ENCODE measurements around the gene LRFN2.

Gene LRFN2

DNA sequence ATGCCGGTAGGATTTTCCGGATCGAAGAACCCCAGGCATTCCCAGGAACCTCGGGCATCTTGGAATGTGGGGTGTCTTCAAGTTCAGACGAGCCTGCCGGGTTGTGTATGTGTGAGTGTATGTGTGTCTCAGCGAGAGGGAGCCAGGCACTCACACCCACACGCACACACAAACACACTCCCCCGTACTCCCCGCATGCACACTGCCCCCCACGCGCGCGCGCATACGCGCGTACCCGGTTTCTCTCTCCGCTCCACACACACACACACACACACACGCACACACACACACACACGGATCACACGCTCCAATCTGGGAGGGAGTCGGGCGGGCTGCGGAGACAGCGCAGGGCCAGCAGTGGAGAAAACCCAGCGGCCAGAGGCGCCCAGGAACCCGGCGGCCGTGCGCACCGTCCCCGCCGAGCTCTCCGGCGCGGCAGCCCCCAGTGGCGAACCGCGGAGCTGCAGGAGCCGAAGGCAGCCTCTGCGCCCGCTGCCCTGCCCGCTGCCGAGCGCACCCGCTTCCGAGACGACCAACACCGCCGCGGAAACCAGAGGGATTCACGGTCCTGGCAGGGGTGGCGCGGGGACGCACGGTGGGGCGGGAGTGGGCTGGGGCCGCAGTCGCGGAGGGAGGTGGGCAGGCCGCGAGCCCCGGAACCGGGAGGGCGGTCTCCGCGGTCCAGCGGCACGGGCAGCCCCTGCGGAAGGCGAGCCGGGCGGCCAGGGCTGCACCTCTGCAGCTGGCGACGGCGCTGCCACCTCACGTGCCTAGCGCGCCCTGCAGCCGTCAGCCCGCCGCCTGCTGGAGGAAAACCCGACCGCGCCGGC lies at the start of gene LRFN2:
Gene LRFN2 (minus strand): TSS at position 125 of the 830 bp plus-strand sequence.
- peak; percentile 50 for DNase-seq

DNA sequence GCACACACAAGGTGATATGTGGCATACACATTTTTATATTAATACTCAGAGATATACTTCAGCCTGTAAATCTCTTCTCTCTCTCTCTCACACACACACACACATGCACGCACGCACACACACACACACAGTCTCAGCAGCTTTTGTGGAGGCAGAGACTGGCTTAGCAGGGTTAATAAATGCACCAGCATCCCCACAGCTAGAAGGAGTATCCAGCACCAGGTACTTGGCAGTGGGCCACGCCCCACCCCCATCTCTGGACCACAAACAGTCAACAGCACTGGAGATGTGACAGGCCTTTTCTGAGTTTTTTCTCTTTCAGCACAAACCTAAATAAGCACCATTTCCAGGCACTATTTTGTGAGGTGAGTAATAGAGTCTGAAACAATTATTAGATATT lies 47.3 kb upstream of the LRFN2 start:
- DNase-seq = no peak

DNA sequence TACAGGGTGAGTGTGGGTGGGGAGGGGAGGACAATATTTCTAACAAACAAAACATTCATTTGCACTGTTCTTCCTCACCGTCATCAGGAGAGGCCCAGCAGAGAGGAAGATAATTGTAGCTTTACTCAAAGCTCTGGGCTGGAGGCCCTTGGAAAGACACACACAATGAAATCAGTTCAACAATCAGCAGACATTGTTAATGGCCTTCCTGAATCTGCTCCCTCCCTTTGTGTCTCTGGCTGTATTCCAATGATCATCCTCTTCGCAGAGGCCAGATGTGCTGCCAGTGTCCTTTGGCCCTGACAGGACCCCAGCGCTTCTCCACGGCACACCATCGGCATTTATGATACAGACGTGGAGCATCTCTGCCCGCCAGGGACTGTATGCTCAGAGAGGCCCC lies 44.6 kb upstream of the LRFN2 start:
- no peak for DNase-seq

DNA sequence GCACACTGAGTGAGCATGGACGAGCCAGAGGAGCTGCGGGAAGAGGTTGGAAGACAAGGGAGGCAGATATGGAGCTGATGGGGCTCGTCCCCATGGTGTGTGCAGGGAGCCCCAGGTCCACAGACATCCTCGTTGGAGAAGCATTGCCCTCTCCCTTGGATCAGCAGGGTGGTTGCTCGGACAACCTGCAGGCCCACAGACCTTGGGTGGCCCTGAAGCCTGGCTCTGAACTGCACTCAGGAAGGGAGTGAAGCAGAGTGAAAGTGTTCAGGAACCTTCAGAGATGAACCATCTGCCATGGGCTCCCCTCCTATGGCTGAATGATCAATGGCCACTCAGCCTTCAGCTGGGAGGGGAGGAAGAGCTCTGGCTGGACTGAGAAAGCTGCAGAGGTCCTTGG lies 43.3 kb upstream of the LRFN2 start:
- no peak for DNase-seq

DNA sequence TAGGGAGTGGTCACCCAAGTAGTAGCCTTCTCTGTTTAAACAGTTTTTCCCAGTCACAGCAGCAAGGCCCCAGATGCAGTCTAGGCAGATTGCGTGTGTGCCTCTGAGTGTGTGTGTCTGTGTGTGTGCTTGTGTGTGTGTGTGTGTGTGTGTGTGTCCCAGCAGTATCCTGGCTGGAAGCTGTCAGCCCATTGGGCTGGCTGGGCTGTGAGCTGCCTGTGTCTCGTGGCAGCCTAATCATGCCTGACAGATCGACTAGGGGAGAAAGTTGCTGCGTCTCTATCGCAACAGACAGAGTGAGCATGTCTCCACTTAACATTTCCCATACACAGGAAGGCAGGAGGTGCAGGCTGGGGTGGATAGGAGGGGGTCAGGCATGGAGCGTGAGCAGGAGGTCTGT lies 42.9 kb upstream of the LRFN2 start:
- no peak for DNase-seq

DNA sequence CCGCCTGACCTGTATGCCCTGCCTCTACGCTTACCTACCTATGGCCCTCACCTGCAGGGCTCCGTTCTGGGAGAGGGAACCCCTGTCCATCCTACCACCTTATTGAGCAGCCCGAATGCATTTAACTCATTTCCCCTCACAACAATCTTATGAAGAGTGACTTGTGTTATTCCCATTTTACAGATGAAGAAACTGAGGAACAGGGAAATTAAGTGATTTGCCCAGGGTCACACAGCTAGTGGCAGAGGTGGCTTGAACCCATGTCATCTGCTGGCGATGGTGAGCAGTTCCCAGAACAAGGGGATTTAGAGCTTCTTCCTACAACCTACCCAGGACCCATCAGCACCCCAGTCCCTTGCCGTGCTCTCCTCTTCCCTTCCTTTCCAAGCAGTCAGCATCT lies 42.3 kb upstream of the LRFN2 start:
- DNase-seq = no peak

DNA sequence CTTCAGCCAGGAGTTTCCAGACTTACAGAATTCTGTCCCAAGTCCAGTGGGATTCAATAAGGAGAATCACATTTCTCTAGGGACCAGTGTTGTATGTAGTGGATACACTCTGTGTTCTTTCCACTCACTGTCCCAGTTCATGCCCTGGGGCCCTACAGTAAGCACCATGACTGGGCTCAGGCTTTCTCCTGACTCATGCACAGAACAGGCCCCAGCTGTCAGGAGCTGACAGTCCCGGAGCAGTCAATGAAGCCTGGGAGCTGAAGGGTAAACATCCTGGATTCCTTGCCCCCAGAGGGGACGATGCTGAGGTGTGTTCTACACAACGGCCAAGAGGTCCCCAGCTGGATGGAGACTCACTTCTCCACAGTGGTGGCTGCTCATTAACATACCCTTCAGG lies 40.2 kb upstream of the LRFN2 start:
- DNase-seq = no peak

DNA sequence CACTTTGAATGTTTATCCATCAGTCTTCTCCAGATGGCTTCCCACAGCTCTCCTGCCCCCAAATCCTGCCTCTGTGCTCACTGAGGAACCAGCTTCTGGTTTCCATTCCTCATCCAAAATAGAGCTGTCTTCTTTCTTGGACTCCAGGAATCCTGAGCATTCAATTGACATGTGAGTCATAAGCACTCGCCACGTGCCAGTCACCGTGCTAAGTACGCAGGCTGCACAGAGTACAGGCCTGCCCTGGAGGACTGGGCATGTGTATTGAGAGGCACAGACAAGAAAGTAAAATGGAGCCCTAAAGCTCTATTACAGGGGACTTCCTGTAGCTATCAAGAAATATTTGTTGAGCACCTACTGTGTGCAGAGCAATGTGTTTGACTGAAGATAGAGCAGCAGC lies 39.7 kb upstream of the LRFN2 start:
- DNase-seq = no peak

DNA sequence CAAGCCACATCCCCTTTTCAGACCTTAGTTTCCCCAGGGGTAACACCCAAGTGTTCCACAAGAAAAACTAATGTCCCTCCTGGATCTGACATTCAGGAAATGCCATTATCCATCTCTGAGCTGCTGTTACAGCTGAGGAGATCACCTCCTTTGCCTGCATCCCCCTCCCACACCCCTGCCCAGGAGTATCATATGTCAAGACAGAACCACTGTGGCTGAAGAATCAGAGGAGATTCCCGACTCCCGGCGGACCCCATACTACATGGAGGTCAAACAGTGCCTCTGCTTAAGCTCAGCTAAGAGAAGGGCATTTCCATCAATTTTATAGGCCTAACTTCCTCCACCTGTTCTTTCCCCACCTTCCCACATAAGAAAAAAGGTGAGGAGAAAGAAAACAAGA lies 36.8 kb upstream of the LRFN2 start:
- no peak for DNase-seq

DNA sequence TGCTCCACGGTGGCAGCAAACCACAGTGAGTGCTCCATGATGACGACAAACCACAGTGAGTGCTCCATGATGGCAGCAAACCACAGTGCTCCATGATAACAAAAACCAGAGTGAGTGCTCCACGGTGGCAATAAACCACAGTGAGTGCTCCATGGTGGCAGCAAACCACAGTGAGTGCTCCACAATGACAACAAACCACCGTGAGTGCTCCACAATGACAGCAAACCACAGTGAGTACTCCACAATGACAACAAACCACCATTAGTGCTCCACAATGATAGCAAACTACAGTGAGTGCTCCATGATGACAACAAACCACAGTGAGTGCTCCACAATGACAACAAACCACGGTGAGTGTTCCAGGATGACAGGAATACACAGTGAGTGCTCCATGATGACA lies 36.0 kb upstream of the LRFN2 start:
- no peak for DNase-seq

DNA sequence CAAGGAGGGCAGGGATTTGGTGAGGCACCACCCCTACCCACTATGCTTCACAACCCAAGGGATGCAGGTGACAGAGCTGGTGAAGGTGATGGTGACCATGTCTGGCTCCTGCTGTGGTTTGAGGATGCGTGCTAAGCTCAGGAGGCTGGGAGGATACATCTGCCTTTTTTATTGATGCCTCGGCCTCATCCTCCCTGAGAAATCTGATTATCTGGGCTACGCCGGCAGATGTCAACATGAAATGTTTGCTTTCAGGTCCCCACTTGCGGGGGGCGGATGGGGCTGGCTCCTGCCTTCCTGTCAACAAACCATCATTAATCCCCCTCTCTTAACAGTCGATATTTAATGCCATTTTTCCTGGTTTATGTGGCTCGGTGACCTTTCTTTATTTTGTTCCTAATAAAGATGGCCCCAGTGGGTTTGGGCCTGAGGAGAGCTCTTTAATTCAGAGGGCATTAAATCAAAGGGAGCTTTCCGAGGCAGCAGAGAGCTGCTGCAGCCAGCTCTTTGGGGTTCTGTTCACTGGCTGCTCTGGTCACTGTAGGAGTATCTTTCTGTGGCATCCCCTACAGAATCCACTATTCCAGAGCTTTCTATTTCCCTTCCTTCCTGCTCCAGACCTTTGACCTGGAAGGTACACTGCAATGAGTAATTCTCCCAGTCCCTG lies 33.5 kb upstream of the LRFN2 start:
- DNase-seq = no peak

DNA sequence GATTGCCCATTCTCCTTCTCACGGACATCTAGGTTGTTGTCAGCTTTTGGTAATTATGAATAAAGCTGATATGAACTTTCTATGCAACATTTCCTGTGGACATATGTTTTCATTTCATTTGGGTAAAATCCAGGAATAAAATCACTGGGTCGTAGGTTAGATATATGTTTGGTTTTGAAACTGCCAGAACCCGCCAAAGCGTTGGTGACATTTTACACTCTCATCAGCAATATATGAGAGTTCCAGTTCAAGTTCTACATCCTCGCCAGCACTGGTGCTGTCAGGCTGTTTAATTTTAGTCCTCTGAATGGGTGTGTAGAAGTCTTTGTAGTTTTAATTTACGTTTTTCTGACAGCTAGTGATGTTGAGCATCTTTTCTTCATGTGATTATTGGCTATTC lies 27.5 kb upstream of the LRFN2 start:
- no peak for DNase-seq

DNA sequence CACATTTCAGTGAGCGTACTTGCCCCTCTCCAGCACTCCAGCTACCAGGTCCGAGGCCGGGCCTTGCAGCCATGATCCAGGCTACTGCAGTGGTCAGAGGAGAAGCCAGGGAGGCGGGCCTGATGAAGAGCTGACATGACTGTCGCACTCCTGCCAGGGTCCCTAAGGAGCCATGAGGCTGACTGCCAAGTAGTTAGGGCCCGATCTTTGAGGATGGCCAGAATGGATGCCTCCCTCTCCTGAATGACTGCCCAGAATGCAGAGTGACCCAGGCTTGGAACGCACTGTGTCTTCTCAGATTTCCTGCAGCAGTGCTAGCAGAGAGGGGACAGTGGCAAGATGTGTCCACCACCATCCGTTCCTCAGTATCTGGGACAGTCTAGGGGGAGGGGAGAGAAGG lies 24.7 kb upstream of the LRFN2 start:
- DNase-seq = no peak

DNA sequence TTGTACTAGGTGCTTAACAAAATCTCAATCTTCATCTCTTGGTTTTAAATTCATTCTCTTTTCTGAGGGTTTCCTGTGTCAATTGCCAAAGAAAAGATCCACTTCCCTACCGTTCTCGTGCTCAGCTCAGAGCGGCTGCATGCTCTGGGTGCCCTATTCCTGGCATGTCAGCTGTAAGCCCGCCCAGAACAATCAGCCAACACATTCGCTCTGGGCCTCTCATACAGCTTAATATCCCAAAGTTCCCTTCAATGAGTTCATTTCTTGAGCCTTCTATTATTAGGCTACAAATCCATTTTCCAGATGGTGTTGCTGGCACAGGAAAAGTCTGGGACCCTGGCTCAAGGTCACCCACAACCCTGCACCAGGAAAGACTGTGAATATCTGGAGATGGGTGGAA lies 24.3 kb upstream of the LRFN2 start:
- DNase-seq = no peak

DNA sequence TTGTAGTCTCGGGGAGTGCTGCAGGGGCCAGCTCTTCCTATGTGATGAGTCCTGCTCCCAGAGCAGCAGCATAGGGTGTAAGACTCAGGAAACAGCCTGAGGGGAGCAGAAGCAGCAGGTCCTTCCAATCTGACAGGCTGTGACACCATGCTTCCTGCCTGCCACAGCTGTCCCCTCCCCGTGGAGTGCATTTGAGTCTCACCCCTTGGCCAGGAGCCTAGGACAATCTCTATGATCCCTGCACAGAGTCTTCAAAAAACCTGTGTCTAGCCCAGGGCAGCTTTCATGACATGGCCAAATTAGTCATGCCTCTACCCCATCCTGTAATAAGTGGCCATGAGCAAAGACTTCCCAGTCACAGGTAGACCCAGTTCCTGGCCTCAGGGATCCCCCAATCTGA lies 23.1 kb upstream of the LRFN2 start:
- no peak for DNase-seq

DNA sequence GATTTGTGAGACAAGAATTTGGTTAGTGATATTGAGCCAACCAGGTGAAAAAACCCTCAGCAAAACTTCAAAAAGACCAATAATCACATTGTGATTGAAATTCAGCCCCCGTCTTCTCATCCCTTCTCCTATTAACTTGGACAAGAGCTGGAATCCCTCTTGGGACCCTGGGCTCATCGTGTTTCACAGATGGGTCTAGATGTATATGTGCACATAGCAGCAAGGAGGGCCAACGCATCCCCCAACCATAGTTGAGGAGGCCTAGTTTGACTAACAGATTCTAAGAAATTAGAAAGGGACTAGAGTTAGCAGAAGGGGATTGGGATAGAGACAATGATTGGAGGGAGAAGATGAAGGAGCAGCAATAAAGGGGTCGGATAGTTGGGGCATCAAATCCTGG lies 19.8 kb upstream of the LRFN2 start:
- no peak for DNase-seq

DNA sequence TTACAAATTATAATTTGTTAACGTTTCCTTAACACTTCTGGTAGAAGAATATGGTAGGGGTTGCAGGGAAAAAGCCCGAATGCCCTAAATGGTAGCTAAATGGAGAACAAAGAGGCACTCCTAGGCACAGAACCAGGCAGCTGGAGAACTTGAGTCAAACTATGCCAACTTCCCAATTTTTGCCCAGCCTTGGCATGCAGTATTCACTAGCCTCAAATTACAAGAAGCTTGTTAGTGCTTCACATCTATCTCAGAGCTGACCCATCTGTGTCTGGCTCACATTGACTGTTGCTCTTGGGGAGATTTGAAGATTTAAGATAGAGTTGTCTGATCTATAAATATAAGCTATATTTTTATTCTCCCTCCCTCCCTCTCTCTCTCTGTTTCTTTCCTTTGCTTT lies 19.4 kb upstream of the LRFN2 start:
- no peak for DNase-seq

DNA sequence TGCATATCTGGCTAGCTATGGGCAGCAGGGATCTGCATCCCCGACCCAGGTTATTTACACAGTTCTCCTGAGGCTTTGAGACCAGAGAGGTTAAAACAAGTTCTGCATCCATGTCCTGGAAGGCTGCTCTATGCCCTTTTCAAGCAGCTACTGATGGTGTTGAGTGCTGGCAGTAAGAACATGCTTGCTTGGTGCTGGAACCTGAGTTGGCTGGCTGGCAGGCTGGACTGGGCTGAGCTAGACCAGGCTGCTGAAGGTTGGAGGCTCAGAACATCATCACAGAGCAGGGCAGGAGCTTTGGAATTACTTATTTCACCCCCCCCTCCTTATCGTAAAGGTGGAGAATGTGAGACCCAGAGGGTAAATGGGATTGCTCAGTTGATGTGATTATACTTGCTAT lies 16.9 kb upstream of the LRFN2 start:
- no peak for DNase-seq

DNA sequence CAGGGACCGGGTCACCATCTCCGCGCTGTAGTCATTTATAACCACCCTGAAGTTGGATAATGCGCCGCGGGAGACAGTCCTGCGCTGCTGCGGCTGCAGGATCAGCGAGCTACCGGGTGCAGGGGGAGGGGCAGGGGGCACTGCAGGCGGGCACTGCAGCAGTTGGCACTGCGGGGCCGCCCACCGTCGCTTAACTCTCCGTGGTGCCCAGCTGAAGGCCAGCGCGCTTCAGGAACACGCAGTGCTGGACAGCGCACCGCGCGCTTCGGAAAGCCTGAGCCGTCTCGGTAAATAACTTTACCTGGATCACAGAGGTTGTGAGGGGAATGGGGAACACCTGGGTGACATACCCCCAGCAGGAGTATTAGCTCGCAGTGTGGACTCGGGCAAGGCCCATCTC lies 12.4 kb upstream of the LRFN2 start:
- no peak for DNase-seq

DNA sequence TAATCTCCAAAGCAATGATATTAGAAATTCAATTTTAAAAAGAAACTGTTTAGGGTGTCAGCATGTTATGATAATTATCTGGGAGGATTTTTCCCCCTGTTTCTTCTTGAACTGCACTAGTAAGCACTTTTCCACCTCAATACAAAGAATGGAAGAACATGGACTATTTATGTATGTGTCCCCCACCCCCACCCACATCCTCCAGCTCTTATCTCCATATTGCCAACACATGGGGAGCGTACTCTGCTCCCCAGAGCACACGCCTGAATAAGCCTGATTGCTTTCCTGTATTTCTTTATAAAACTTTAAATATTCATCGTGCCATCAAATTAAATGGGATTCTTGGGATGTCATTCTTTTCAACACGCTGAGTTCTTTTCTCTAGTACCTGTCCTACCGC lies 11.4 kb upstream of the LRFN2 start:
- no peak for DNase-seq

DNA sequence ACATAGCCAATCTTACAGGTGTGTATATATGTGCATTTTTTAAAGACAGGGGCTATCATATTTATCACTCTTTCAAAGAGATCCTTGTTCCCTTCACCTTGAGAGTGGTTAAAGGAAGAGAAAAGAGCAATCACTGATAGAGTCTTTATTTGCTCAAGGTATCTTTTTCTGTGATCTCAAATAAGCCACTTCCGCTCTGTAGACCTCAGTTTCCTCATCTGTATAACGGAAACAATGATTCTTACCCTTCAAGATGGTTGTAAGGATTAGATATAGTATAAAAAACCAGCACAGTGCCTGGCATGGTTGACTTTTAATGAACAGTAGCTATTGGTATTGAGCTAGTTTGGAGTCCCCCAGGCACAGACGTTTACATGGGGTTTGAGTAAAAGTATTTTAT lies 10.1 kb upstream of the LRFN2 start:
- DNase-seq = no peak

DNA sequence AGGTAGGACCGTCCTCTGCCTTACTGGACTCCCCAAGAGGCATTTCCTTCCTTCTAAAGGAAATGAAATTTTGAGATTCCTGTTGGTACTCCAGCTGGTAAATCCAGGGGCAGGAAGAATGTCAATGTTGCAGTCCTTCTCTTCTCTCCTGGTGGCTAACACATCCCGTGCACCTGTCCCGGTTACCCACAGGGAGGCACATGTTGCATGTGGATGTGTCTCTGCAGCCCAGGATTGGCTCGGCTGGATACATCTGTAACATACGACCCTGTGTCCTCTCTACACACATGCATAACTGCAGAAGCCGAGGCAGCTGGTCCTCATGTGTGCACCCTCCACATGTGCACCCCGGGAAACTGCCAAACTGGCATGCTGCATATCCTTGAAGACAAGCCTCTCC lies 1.3 kb upstream of the LRFN2 start:
- DNase-seq = no peak

DNA sequence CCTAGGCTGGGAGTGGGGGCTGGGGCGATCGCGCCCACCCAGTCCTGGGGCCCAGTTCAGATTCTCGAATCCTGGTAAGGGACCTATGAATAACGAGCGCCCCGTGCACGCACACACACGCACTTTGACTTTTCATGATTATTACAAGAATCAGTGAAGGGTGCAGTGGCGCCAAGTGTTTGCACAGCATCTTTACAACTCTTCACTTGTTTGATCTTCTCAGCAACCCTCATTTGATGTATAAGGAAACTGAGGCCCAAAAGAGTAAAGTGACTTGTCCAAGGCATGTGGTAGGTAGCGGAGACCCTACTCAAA lies 863 bp upstream of the LRFN2 start:
- no peak for DNase-seq

DNA sequence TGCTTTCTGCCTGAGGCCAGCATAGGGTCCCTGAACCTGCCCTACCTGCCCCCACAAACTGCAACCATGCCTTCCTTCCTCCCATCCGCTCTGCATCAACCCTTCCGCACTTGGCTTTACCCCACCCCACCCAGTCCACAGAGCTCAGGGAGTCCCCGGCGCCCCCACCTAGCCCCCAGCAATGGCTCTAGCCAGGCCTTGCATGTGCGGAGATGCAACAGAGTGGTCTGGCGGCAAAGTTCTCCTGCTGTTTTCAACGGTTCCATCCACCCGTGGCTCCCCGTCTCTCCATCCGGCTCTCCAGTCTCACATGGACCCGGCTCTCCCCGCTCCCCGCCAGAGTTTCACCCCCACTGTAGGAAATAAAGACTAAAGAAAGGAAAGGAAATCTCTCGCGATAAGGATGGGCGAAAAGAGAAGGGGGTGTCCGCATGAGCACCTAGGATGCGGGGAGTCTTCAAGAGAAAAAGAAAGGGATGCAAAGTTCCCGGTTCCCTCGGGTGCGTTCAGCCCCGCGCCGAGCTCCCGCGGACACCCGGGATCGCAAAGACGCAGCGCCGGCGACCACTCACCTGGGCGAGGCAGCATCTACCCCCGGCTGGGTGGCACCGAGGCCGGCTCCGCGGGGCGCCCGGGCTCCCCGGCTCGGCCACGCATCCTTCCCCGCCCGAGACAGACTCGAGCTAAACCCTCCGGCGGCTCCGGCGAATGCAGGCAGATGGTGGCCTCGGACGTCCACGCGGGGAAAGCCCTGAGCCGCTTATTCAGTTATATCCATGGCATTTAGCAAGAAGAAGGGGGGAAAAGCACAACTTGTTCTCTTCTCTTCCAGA lies 579 bp downstream of the LRFN2 start:
- DNase-seq = no peak

Data from CD4-positive, alpha-beta T cell treated with Interferon gamma for 1 hour (primary cell).